ENCODE results near the gene PRMT1. TPM values are rescaled to one million over a fixed set of nuclear protein-coding genes. Genes with fewer than 3 reads are reported as not detected.

Gene PRMT1
- total RNA-seq, 4 donors from 2014 or later, result 102 to 117 (median 108) TPM

DNA sequence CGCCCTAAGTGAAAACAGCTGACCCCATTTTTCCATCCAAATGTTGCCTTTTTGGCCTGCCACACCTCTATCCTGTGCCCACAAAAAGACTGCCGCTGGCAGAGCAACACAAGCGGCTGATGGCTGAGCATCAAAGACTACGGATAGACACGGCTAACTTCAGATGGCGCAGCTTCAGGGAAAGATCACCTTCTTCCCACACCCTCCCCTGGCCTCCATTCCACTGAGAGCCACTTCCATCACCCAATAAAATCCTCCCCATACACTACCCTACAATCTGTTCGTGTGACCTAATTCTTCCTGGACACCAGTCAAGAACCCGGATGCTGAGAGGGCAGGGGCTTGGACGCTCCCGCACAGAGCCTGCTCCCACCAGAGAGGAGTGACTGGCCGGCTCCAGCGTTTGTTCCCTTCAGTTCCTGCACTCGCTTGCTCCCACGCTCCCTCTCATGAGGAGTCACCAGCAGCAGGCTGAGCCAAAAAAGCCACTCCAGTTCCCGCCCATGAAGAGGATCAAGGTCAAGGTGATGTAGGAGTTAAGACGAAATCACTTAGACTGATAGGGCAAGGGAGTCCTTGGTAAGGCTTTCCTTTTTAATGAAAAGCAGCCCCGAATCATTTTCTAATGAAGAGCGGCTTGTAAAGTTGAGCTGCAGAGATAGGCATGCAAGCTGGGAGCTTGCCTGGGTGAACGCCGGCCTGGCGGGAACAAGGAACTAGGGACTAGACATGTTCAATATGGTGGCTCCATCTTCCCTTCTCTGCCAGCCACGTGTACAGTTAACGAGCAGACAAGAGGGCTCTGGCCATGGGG, 50.4 kb downstream of the PRMT1 start:
- WGBS, 2 donors, result 58 to 62% methylated on average over 23 of the region's 23 CpGs
- no peak for TF ChIP-seq POLR2A (IDR thresholded peaks at IDR 0.05)
- TF ChIP-seq, protein P1, sequence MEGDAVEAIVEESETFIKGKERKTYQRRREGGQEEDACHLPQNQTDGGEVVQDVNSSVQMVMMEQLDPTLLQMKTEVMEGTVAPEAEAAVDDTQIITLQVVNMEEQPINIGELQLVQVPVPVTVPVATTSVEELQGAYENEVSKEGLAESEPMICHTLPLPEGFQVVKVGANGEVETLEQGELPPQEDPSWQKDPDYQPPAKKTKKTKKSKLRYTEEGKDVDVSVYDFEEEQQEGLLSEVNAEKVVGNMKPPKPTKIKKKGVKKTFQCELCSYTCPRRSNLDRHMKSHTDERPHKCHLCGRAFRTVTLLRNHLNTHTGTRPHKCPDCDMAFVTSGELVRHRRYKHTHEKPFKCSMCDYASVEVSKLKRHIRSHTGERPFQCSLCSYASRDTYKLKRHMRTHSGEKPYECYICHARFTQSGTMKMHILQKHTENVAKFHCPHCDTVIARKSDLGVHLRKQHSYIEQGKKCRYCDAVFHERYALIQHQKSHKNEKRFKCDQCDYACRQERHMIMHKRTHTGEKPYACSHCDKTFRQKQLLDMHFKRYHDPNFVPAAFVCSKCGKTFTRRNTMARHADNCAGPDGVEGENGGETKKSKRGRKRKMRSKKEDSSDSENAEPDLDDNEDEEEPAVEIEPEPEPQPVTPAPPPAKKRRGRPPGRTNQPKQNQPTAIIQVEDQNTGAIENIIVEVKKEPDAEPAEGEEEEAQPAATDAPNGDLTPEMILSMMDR (IDR thresholded peaks at IDR 0.05), result no peak
- no peak overlapping the region for H3K4me3 ChIP-seq (ENCODE audit: low read depth, poor library complexity, severe bottlenecking)
- intact Hi-C loops (cut with DNase I; ENCODE audit: low total_unique reads), result no loop called here
- no peak for DNase-seq (ENCODE audit: low spot score in 2 of 2)

DNA sequence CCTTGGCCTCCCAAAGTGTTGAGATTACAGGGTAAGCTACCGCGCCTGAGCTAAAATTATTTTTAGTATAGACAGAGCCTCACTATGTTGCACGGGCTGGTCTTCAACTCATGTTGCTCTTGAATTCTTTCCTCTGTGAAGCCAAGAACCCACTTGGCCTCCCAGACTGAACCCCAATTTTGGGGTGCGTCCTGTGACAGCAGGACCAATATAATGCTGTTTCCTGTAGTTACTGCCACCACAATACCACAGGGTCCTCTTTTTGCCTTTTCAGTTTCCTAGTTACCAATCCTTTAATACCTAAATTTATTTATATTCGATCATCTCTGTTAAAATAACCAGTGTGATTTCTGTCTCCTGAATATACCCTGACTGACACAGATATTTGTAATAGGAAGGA, 53.1 kb downstream of the PRMT1 start:
- no peak for DNase-seq (ENCODE audit: low spot score in 2 of 2)
- no peak overlapping the region for H3K4me3 ChIP-seq (ENCODE audit: low read depth, poor library complexity, severe bottlenecking)
- TF ChIP-seq, protein P1 (IDR thresholded peaks at IDR 0.05), result no peak
- no peak for TF ChIP-seq POLR2A (IDR thresholded peaks at IDR 0.05)
- WGBS, 2 donors, result 81 to 95% methylated on average over 5 of the region's 5 CpGs
- intact Hi-C loops (cut with DNase I; ENCODE audit: low total_unique reads), result no loop called here

Small RNAs within 50 kb of the gene (microRNA-seq; reads per million reads assigned to microRNA genes)
- gene MIR5088 (ENCODE audit: borderline number of aligned reads in 1 of 2, borderline replicate concordance in 2 of 2), result 0 reads per million in 2 donors

Other genes starting within 250 kb of the PRMT1 start
- gene SLC17A7, start 235.7 kb upstream of the PRMT1 start, total RNA-seq, result 1 to 10 TPM in 2 of 4 donors, under 1 TPM in 2; 0.38 to 1.4 (median 0.97) TPM
- 100 to 1,000 TPM in 3 of 4 donors, 10 to 100 TPM in 1; 79.6 to 144 (median 118) TPM for gene PIH1D1, start 225.5 kb upstream of the PRMT1 start, total RNA-seq
- 10 to 100 TPM; 26.6 to 47.2 (median 42.6) TPM for gene ALDH16A1, start 224.0 kb upstream of the PRMT1 start, total RNA-seq
- gene FLT3LG, start 203.1 kb upstream of the PRMT1 start, total RNA-seq, result 1 to 10 TPM; 2.8 to 6.0 (median 4.4) TPM
- 1,000 to 10,000 TPM; 3,727 to 4,286 (median 3,958) TPM for gene RPL13A, start 189.7 kb upstream of the PRMT1 start, total RNA-seq
- gene RPS11, start 180.8 kb upstream of the PRMT1 start, total RNA-seq, result 1,000 to 10,000 TPM; 4,267 to 5,958 (median 4,793) TPM
- 100 to 1,000 TPM; 130 to 198 (median 146) TPM for gene FCGRT, start 164.6 kb upstream of the PRMT1 start, total RNA-seq
- gene RCN3, start 149.3 kb upstream of the PRMT1 start, total RNA-seq, result 10 to 100 TPM in 2 of 4 donors, 1 to 10 TPM in 2; 8.8 to 15.3 (median 10.9) TPM
- 10 to 100 TPM; 62.0 to 84.8 (median 66.8) TPM for gene NOSIP, start 96.7 kb upstream of the PRMT1 start, total RNA-seq
- 10 to 100 TPM; 13.9 to 31.2 (median 18.6) TPM for gene PRRG2, start 96.0 kb upstream of the PRMT1 start, total RNA-seq
- 10 to 100 TPM; 19.6 to 53.1 (median 24.5) TPM for gene PRR12, start 86.1 kb upstream of the PRMT1 start, total RNA-seq
- gene RRAS, start 37.1 kb upstream of the PRMT1 start, total RNA-seq, result 10 to 100 TPM; 14.0 to 20.2 (median 18.8) TPM
- gene SCAF1, start 35.1 kb upstream of the PRMT1 start, total RNA-seq, result 10 to 100 TPM; 28.6 to 54.3 (median 33.7) TPM
- 100 to 1,000 TPM in 1 of 4 donors, 10 to 100 TPM in 3; 38.7 to 102 (median 74.9) TPM for gene IRF3, start 11.4 kb upstream of the PRMT1 start, total RNA-seq
- 1 to 10 TPM; 6.1 to 9.2 (median 6.6) TPM for gene BCL2L12, start 11.3 kb upstream of the PRMT1 start, total RNA-seq
- gene ADM5, start 12.3 kb downstream of the PRMT1 start, total RNA-seq, result 1 to 10 TPM in 3 of 4 donors, under 1 TPM in 1; 0.49 to 3.7 (median 3.5) TPM
- 1 to 10 TPM in 3 of 4 donors, under 1 TPM in 1; 0.97 to 3.3 (median 1.8) TPM for gene CPT1C, start 13.8 kb downstream of the PRMT1 start, total RNA-seq
- 1 to 10 TPM in 1 of 4 donors, under 1 TPM in 1, not detected in 2; 0.49 to 4.0 TPM for gene TSKS, start 86.0 kb downstream of the PRMT1 start, total RNA-seq
- 100 to 1,000 TPM; 112 to 123 (median 116) TPM for gene AP2A1, start 89.7 kb downstream of the PRMT1 start, total RNA-seq
- gene FUZ, start 136.0 kb downstream of the PRMT1 start, total RNA-seq, result 10 to 100 TPM in 3 of 4 donors, 1 to 10 TPM in 1; 9.1 to 21.5 (median 15.6) TPM
- gene MED25, start 141.0 kb downstream of the PRMT1 start, total RNA-seq, result 10 to 100 TPM; 28.9 to 43.7 (median 30.8) TPM
- gene PTOV1, start 173.9 kb downstream of the PRMT1 start, total RNA-seq, result 100 to 1,000 TPM in 2 of 4 donors, 10 to 100 TPM in 2; 62.4 to 122 (median 92.5) TPM
- 10 to 100 TPM; 29.3 to 49.7 (median 35.1) TPM for gene PNKP, start 190.3 kb downstream of the PRMT1 start, total RNA-seq
- gene AKT1S1, start 200.1 kb downstream of the PRMT1 start, total RNA-seq, result 10 to 100 TPM; 15.3 to 28.9 (median 23.8) TPM
- 10 to 100 TPM; 56.4 to 93.4 (median 59.8) TPM for gene TBC1D17, start 200.4 kb downstream of the PRMT1 start, total RNA-seq
- gene IL4I1, start 219.6 kb downstream of the PRMT1 start, total RNA-seq, result under 1 TPM in 1 of 4 donors, not detected in 3; 0.42 TPM

All from lower leg skin (tissue), 4 donors.